RWPE1 (cell line): Measurements from ENCODE around the gene NOP14.
"Not testable (repeated sequence)": the region's sequence is repeated elsewhere in the genome, so short reads cannot be mapped to it uniquely, and the experiment has no call there.

Experiments used
- CTCF ChIA-PET: fragments of 350-600 bp; sonication (Branson Sonifier 250); formaldehyde crosslinking; extraction: SDS; loops from one replicate; lab custom pipeline; 2021; lab: Yijun Ruan, JAX
- POLR2A ChIA-PET: fragments of 400-600 bp; formaldehyde crosslinking; extraction: SDS; loops from one replicate; lab custom pipeline; 2020; ENCODE audit warnings: antibody characterized with exemption; ENCODE audit not compliant: low non-redundant PET; lab: Yijun Ruan, JAX
- DNase-seq: peaks from one replicate; pipeline ENCODE4 v3.0.0; 2012; ENCODE audit warnings: low spot score
- H3K27ac ChIP-seq: fragments of 450-650 bp; 2 replicates; pipeline ENCODE4 v1.5.1; 2017
- CTCF ChIP-seq: fragments of 450-650 bp; conservative IDR thresholded peaks from 2 replicates; pipeline ENCODE4 v1.5.1; 2017; ENCODE audit warnings: low read depth, mild to moderate bottlenecking

The NOP14 gene

GRCh38 chr4:2963966-2964471, 813 bp upstream of the NOP14 start:
- no peak for TF ChIP-seq CTCF
- peak overlapping the region; percentile 79 for H3K27ac ChIP-seq
- peak; percentile 55 for DNase-seq
- CTCF ChIA-PET, result interaction anchor here (1.3 kb wide), 1 partner anchor 74 kb away, joined by 6 read pairs; no protein-coding TSS in a partner anchor
- POLR2A ChIA-PET, result interaction anchor here (1.0 kb wide), 1 partner anchor 32 kb away, joined by 3 read pairs; no protein-coding TSS in a partner anchor

- POLR2A ChIA-PET, result no interaction called here
- no peak for TF ChIP-seq CTCF
- H3K27ac ChIP-seq, result peak overlapping the region; percentile 79
- DNase-seq, result no peak
- CTCF ChIA-PET, result interaction anchor here (1.3 kb wide), 1 partner anchor 75 kb away, joined by 6 read pairs; no protein-coding TSS in a partner anchor
These were observed 512 bp downstream of the NOP14 start for GRCh38 chr4:2962614-2963174.

- no peak for DNase-seq
- POLR2A ChIA-PET, result interaction anchor here (0.6 kb wide), 2 partner anchors 26 to 233 kb away, joined by 3 read pairs; no protein-coding TSS in a partner anchor
- CTCF ChIA-PET, result no interaction called here
- TF ChIP-seq CTCF, result peak; percentile 24; the same call in 1 of the 2 replicates
- H3K27ac ChIP-seq, result peak overlapping the region; percentile 63
These were observed 1.3 kb downstream of the NOP14 start for GRCh38 chr4:2961811-2962441.

GRCh38 chr4:2961421-2961810, 1.8 kb downstream of the NOP14 start:
- DNase-seq, result no peak
- TF ChIP-seq CTCF, result no peak
- CTCF ChIA-PET, result interaction anchor here (0.6 kb wide), 1 partner anchor 17 kb away, joined by 4 read pairs; no protein-coding TSS in a partner anchor
- peak overlapping the region; percentile 63 for H3K27ac ChIP-seq
- POLR2A ChIA-PET, result interaction anchor here (0.6 kb wide), 1 partner anchor 26 kb away, joined by 3 read pairs; no protein-coding TSS in a partner anchor

- CTCF ChIA-PET, DNase-seq, H3K27ac ChIP-seq: not testable (repeated sequence)
- POLR2A ChIA-PET, result interaction anchor here (0.7 kb wide), 1 partner anchor 190 kb away, joined by 3 read pairs; no protein-coding TSS in a partner anchor
These were observed 2.8 kb downstream of the NOP14 start for GRCh38 chr4:2960450-2960849.

GRCh38 chr4:2958446-2958845, 4.8 kb downstream of the NOP14 start:
- ChIA-PET POLR2A (no interaction called here), CTCF (no interaction called here)
- DNase-seq, result no peak
- no peak overlapping the region for H3K27ac ChIP-seq
- no peak for TF ChIP-seq CTCF

GRCh38 chr4:2955186-2956044, 7.8 kb downstream of the NOP14 start:
- H3K27ac ChIP-seq, result 0 out of 2 replicates have a peak overlapping the region, but pooled peaks have one; percentile 22
- DNase-seq, POLR2A ChIA-PET: not testable (repeated sequence)
- CTCF ChIA-PET, result interaction anchor here (0.6 kb wide), 1 partner anchor 11 kb away, joined by 3 read pairs; no protein-coding TSS in a partner anchor
